SK-N-MC (cell line): ENCODE data around the gene PNP.

ENCODE experiments used
- DNase-seq: peaks from one replicate; pipeline ENCODE4 v3.0.0-alpha.2; 2011; ENCODE audit warnings: low read depth, low spot score
- H3K27ac ChIP-seq: fragments of 200-600 bp; sonication (generic); 2 replicates; pipeline ENCODE4 v1.5.1; 2016; ENCODE audit warnings: mixed run types
- H3K36me3 ChIP-seq: fragments of 200-600 bp; sonication (generic); 2 replicates; pipeline ENCODE4 v1.6.1; 2017; ENCODE audit warnings: antibody characterized with exemption, low read length, mixed read lengths; ENCODE audit not compliant: insufficient read depth
- H3K4me3 ChIP-seq: fragments of 200-600 bp; sonication (generic); 2 replicates; pipeline ENCODE4 v1.5.1; 2016
- H3K9ac ChIP-seq: fragments of 200-600 bp; sonication (generic); 2 replicates; pipeline ENCODE4 v1.8.0; 2017; ENCODE audit warnings: mixed run types, mixed read lengths; ENCODE audit not compliant: insufficient read length
- H3K9me3 ChIP-seq: fragments of 200-600 bp; sonication (generic); 2 replicates; pipeline ENCODE4 v1.6.1; 2017; ENCODE audit warnings: low read depth, mild to moderate bottlenecking, antibody characterized with exemption, low read length, moderate library complexity, mixed read lengths
- EZH2 ChIP-seq: fragments of 200-600 bp; sonication (generic); IDR thresholded peaks from one replicate; pipeline ENCODE4 v1.6.1; 2017; ENCODE audit warnings: antibody characterized with exemption
- FOXP2 ChIP-seq: optimal IDR thresholded peaks from 2 replicates; pipeline ENCODE3; 2011; ENCODE audit warnings: mild to moderate bottlenecking, moderate library complexity; ENCODE audit not compliant: insufficient read depth; ENCODE audit errors: extremely low read length, control extremely low read depth
- POLR2AphosphoS5 ChIP-seq: IDR thresholded peaks from 2 replicates; pipeline ENCODE4 v1.6.1; 2012; ENCODE audit warnings: mild to moderate bottlenecking, low read depth, low read length, borderline replicate concordance

The PNP gene

GRCh38 chr14:20469242-20469889 is at the start of gene PNP:
PNP (plus strand) TSS chr14:20469406; CDS start chr14:20469525, 119 bp downstream.
- H3K36me3 ChIP-seq, result peaks cover 26% of the 10 kb centered on the region
- peak within 1 kb of the TSS; percentile 85 for H3K9ac ChIP-seq
- DNase-seq, result no peak
- H3K4me3 ChIP-seq, result peak within 1 kb of the TSS; percentile 100
- TF ChIP-seq POLR2AphosphoS5, result peak; percentile 99
- no peak for TF ChIP-seq EZH2
- H3K9me3 ChIP-seq, result no peaks in the 10 kb centered on the region
- H3K27ac ChIP-seq, result no peak within 1 kb of the TSS

- H3K27ac ChIP-seq, result no peak overlapping the region
- no peaks in the 10 kb centered on the region for H3K9me3 ChIP-seq
- no peak overlapping the region for H3K4me3 ChIP-seq
- no peak for TF ChIP-seq EZH2
- no peak for TF ChIP-seq FOXP2
- TF ChIP-seq POLR2AphosphoS5, result no peak
- no peak overlapping the region for H3K9ac ChIP-seq
- no peaks in the 10 kb centered on the region for H3K36me3 ChIP-seq
- DNase-seq, result no peak
Observed at GRCh38 chr14:20419419-20419818, 49.8 kb upstream of the PNP start.

GRCh38 chr14:20421267-20421666 is 47.9 kb upstream of the PNP start:
- no peak overlapping the region for H3K27ac ChIP-seq
- no peak for DNase-seq
- no peaks in the 10 kb centered on the region for H3K9me3 ChIP-seq
- no peaks in the 10 kb centered on the region for H3K36me3 ChIP-seq
- no peak overlapping the region for H3K4me3 ChIP-seq
- H3K9ac ChIP-seq, result no peak overlapping the region
- TF ChIP-seq FOXP2 (no peak), EZH2 (no peak), POLR2AphosphoS5 (no peak)

- DNase-seq, result no peak
- TF ChIP-seq EZH2 (no peak), POLR2AphosphoS5 (no peak), FOXP2 (no peak)
- H3K4me3 ChIP-seq, result no peak overlapping the region
Observed at GRCh38 chr14:20422886-20423285, 46.3 kb upstream of the PNP start.

GRCh38 chr14:20424851-20425250 is 44.4 kb upstream of the PNP start:
- no peak for DNase-seq
- Histone ChIP-seq H3K9me3 (no peaks in the 10 kb centered on the region), H3K36me3 (no peaks in the 10 kb centered on the region), H3K9ac (no peak overlapping the region), H3K4me3 (no peak overlapping the region), H3K27ac (no peak overlapping the region)
- no peak for TF ChIP-seq FOXP2
- TF ChIP-seq POLR2AphosphoS5, result no peak
- TF ChIP-seq EZH2, result no peak

More at GRCh38 chr14:20422886-20423285, 46.3 kb upstream of the PNP start:
- Histone ChIP-seq H3K9ac (no peak overlapping the region), H3K27ac (no peak overlapping the region), H3K36me3 (no peaks in the 10 kb centered on the region), H3K9me3 (no peaks in the 10 kb centered on the region)

GRCh38 chr14:20427231-20428009 is 41.8 kb upstream of the PNP start:
- no peak for DNase-seq
- H3K27ac ChIP-seq, result no peak overlapping the region
- H3K9me3 ChIP-seq, result no peaks in the 10 kb centered on the region
- H3K9ac ChIP-seq, result no peak overlapping the region
- no peaks in the 10 kb centered on the region for H3K36me3 ChIP-seq
- TF ChIP-seq POLR2AphosphoS5 (no peak), EZH2 (no peak), FOXP2 (no peak)
- no peak overlapping the region for H3K4me3 ChIP-seq

- no peaks in the 10 kb centered on the region for H3K36me3 ChIP-seq
- H3K4me3 ChIP-seq, result no peak overlapping the region
- no peak for TF ChIP-seq FOXP2
- no peak for TF ChIP-seq EZH2
- TF ChIP-seq POLR2AphosphoS5, result no peak
- no peaks in the 10 kb centered on the region for H3K9me3 ChIP-seq
- H3K9ac ChIP-seq, result no peak overlapping the region
- no peak for DNase-seq
- H3K27ac ChIP-seq, result no peak overlapping the region
Observed at GRCh38 chr14:20428010-20428365, 41.2 kb upstream of the PNP start.

GRCh38 chr14:20428802-20429201 is 40.4 kb upstream of the PNP start:
- no peak for DNase-seq
- no peaks in the 10 kb centered on the region for H3K36me3 ChIP-seq
- no peak overlapping the region for H3K27ac ChIP-seq
- no peak overlapping the region for H3K9ac ChIP-seq
- TF ChIP-seq FOXP2 (no peak), POLR2AphosphoS5 (no peak), EZH2 (no peak)
- H3K4me3 ChIP-seq, result no peak overlapping the region
- no peaks in the 10 kb centered on the region for H3K9me3 ChIP-seq
